ENCODE results near the gene ADARB1. TPM values are rescaled to one million over a fixed set of nuclear protein-coding genes. Genes with fewer than 3 reads are reported as not detected.

ADARB1 gene
- total and polyA plus RNA-seq, 4 donors: 54.7 to 224 (median 90.6) TPM

- intact Hi-C loops (cut with DNase I): no loop called here
- H3K4me3 ChIP-seq (ENCODE audit: low read length in 2 of 2): no peak overlapping the region
- no peak for ATAC-seq (ENCODE audit: low FRiP score)
- 71 to 81% methylated on average over 5 of the region's 5 CpGs for WGBS, 2 donors
- no peak overlapping the region for H3K27ac ChIP-seq (ENCODE audit: low read depth in 1 of 2, low read length in 2 of 2)
- no peaks in the 10 kb centered on the region for H3K9me3 ChIP-seq (ENCODE audit: control insufficient read depth, low read length)
- H3K27me3 ChIP-seq (ENCODE audit: control insufficient read depth in 1 of 2, insufficient read depth in 2 of 2, low read length in 1 of 2): no peaks in the 10 kb centered on the region
- H3K4me1 ChIP-seq (ENCODE audit: control insufficient read depth in 1 of 2, insufficient read depth in 2 of 2, low read length in 2 of 2): peaks cover 0 to 2% of the 10 kb centered on the region in 2 donors
- peaks cover 0 to 2% of the 10 kb centered on the region in 2 donors for H3K36me3 ChIP-seq (ENCODE audit: control insufficient read depth in 1 of 2, insufficient read depth in 2 of 2, low read length in 1 of 2)
- no peak for DNase-seq
These were observed 40.8 kb downstream of the ADARB1 start for GRCh38 chr21:45115141-45115540.

GRCh38 chr21:45116066-45116465 is 41.7 kb downstream of the ADARB1 start:
- no peaks in the 10 kb centered on the region for H3K4me1 ChIP-seq (ENCODE audit: control insufficient read depth in 1 of 2, insufficient read depth in 2 of 2, low read length in 2 of 2)
- H3K4me3 ChIP-seq (ENCODE audit: low read length in 2 of 2): no peak overlapping the region
- peaks cover 0 to 2% of the 10 kb centered on the region in 2 donors for H3K36me3 ChIP-seq (ENCODE audit: control insufficient read depth in 1 of 2, insufficient read depth in 2 of 2, low read length in 1 of 2)
- ATAC-seq (ENCODE audit: low FRiP score): no peak
- H3K9me3 ChIP-seq (ENCODE audit: control insufficient read depth, low read length): no peaks in the 10 kb centered on the region
- 85 to 87% methylated on average over 6 of the region's 6 CpGs for WGBS, 2 donors
- no peak overlapping the region for H3K27ac ChIP-seq (ENCODE audit: low read depth in 1 of 2, low read length in 2 of 2)
- no peaks in the 10 kb centered on the region for H3K27me3 ChIP-seq (ENCODE audit: control insufficient read depth in 1 of 2, insufficient read depth in 2 of 2, low read length in 1 of 2)
- no peak for DNase-seq
- intact Hi-C loops (cut with DNase I): no loop called here

- WGBS, 2 donors: 95% methylated on average over 6 of the region's 6 CpGs
- DNase-seq (no peak), ATAC-seq (ENCODE audit: low FRiP score) (no peak)
- Histone ChIP-seq H3K4me3 (ENCODE audit: low read length in 2 of 2) (no peak overlapping the region), H3K36me3 (ENCODE audit: control insufficient read depth in 1 of 2, insufficient read depth in 2 of 2, low read length in 1 of 2) (peaks cover 2% of the 10 kb centered on the region in 2 donors), H3K27me3 (ENCODE audit: control insufficient read depth in 1 of 2, insufficient read depth in 2 of 2, low read length in 1 of 2) (no peaks in the 10 kb centered on the region), H3K27ac (ENCODE audit: low read depth in 1 of 2, low read length in 2 of 2) (no peak overlapping the region), H3K4me1 (ENCODE audit: control insufficient read depth in 1 of 2, insufficient read depth in 2 of 2, low read length in 2 of 2) (no peaks in the 10 kb centered on the region), H3K9me3 (ENCODE audit: control insufficient read depth, low read length) (no peaks in the 10 kb centered on the region)
- intact Hi-C loops (cut with DNase I): no loop called here
These were observed 42.9 kb downstream of the ADARB1 start for GRCh38 chr21:45117314-45117713.

GRCh38 chr21:45118099-45118498 is 43.7 kb downstream of the ADARB1 start:
- H3K4me3 ChIP-seq (ENCODE audit: low read length in 2 of 2): no peak overlapping the region
- intact Hi-C loops (cut with DNase I): no loop called here
- ATAC-seq (ENCODE audit: low FRiP score): no peak

GRCh38 chr21:45119812-45120211 is 45.4 kb downstream of the ADARB1 start:
- H3K27ac ChIP-seq (ENCODE audit: low read depth in 1 of 2, low read length in 2 of 2): no peak overlapping the region
- intact Hi-C loops (cut with DNase I): no loop called here
- H3K4me3 ChIP-seq (ENCODE audit: low read length in 2 of 2): no peak overlapping the region
- H3K27me3 ChIP-seq (ENCODE audit: control insufficient read depth in 1 of 2, insufficient read depth in 2 of 2, low read length in 1 of 2): no peaks in the 10 kb centered on the region
- DNase-seq: no peak
- no peaks in the 10 kb centered on the region for H3K9me3 ChIP-seq (ENCODE audit: control insufficient read depth, low read length)
- no peak for ATAC-seq (ENCODE audit: low FRiP score)
- H3K36me3 ChIP-seq (ENCODE audit: control insufficient read depth in 1 of 2, insufficient read depth in 2 of 2, low read length in 1 of 2): peaks cover 2% of the 10 kb centered on the region in 2 donors
- no peaks in the 10 kb centered on the region for H3K4me1 ChIP-seq (ENCODE audit: control insufficient read depth in 1 of 2, insufficient read depth in 2 of 2, low read length in 2 of 2)
- 90% methylated on average over 7 of the region's 7 CpGs for WGBS, 2 donors

More at GRCh38 chr21:45118099-45118498, 43.7 kb downstream of the ADARB1 start:
- peaks cover 2% of the 10 kb centered on the region in 2 donors for H3K36me3 ChIP-seq (ENCODE audit: control insufficient read depth in 1 of 2, insufficient read depth in 2 of 2, low read length in 1 of 2)
- WGBS, 2 donors: 96 to 98% methylated on average over 2 of the region's 2 CpGs
- no peak for DNase-seq
- no peak overlapping the region for H3K27ac ChIP-seq (ENCODE audit: low read depth in 1 of 2, low read length in 2 of 2)
- no peaks in the 10 kb centered on the region for H3K4me1 ChIP-seq (ENCODE audit: control insufficient read depth in 1 of 2, insufficient read depth in 2 of 2, low read length in 2 of 2)
- no peaks in the 10 kb centered on the region for H3K9me3 ChIP-seq (ENCODE audit: control insufficient read depth, low read length)
- H3K27me3 ChIP-seq (ENCODE audit: control insufficient read depth in 1 of 2, insufficient read depth in 2 of 2, low read length in 1 of 2): no peaks in the 10 kb centered on the region

- ATAC-seq (ENCODE audit: low FRiP score): no peak
- Histone ChIP-seq H3K27me3 (ENCODE audit: control insufficient read depth in 1 of 2, insufficient read depth in 2 of 2, low read length in 1 of 2) (no peaks in the 10 kb centered on the region), H3K27ac (ENCODE audit: low read depth in 1 of 2, low read length in 2 of 2) (no peak overlapping the region), H3K9me3 (ENCODE audit: control insufficient read depth, low read length) (no peaks in the 10 kb centered on the region), H3K36me3 (ENCODE audit: control insufficient read depth in 1 of 2, insufficient read depth in 2 of 2, low read length in 1 of 2) (peaks cover 2% of the 10 kb centered on the region in 2 donors), H3K4me1 (ENCODE audit: control insufficient read depth in 1 of 2, insufficient read depth in 2 of 2, low read length in 2 of 2) (no peaks in the 10 kb centered on the region), H3K4me3 (ENCODE audit: low read length in 2 of 2) (no peak overlapping the region)
- intact Hi-C loops (cut with DNase I): no loop called here
- DNase-seq: no peak
- 28 to 52% methylated on average over 6 of the region's 6 CpGs for WGBS, 2 donors
These were observed 46.6 kb downstream of the ADARB1 start for GRCh38 chr21:45120975-45121374.

- Histone ChIP-seq H3K27ac (ENCODE audit: low read depth in 1 of 2, low read length in 2 of 2) (no peak overlapping the region), H3K9me3 (ENCODE audit: control insufficient read depth, low read length) (no peaks in the 10 kb centered on the region), H3K27me3 (ENCODE audit: control insufficient read depth in 1 of 2, insufficient read depth in 2 of 2, low read length in 1 of 2) (no peaks in the 10 kb centered on the region), H3K4me3 (ENCODE audit: low read length in 2 of 2) (no peak overlapping the region), H3K4me1 (ENCODE audit: control insufficient read depth in 1 of 2, insufficient read depth in 2 of 2, low read length in 2 of 2) (no peaks in the 10 kb centered on the region), H3K36me3 (ENCODE audit: control insufficient read depth in 1 of 2, insufficient read depth in 2 of 2, low read length in 1 of 2) (peaks cover under 1 to 2% of the 10 kb centered on the region in 2 donors)
- no peak for DNase-seq
- intact Hi-C loops (cut with DNase I): no loop called here
- ATAC-seq (ENCODE audit: low FRiP score): no peak
- WGBS, 2 donors: 82 to 88% methylated on average over 6 of the region's 6 CpGs
These were observed 47.6 kb downstream of the ADARB1 start for GRCh38 chr21:45122030-45122429.

- 81 to 83% methylated on average over 10 of the region's 10 CpGs for WGBS, 2 donors
- no peak for ATAC-seq (ENCODE audit: low FRiP score)
- Histone ChIP-seq H3K4me3 (ENCODE audit: low read length in 2 of 2) (no peak overlapping the region), H3K36me3 (ENCODE audit: control insufficient read depth in 1 of 2, insufficient read depth in 2 of 2, low read length in 1 of 2) (peaks cover 0 to 2% of the 10 kb centered on the region in 2 donors), H3K27me3 (ENCODE audit: control insufficient read depth in 1 of 2, insufficient read depth in 2 of 2, low read length in 1 of 2) (no peaks in the 10 kb centered on the region), H3K27ac (ENCODE audit: low read depth in 1 of 2, low read length in 2 of 2) (no peak overlapping the region), H3K9me3 (ENCODE audit: control insufficient read depth, low read length) (no peaks in the 10 kb centered on the region), H3K4me1 (ENCODE audit: control insufficient read depth in 1 of 2, insufficient read depth in 2 of 2, low read length in 2 of 2) (no peaks in the 10 kb centered on the region)
- intact Hi-C loops (cut with DNase I): no loop called here
- no peak for DNase-seq
These were observed 48.2 kb downstream of the ADARB1 start for GRCh38 chr21:45122432-45123132.

- no peak for ATAC-seq (ENCODE audit: low FRiP score)
- 82 to 86% methylated on average over 6 of the region's 6 CpGs for WGBS, 2 donors
These were observed 49.1 kb downstream of the ADARB1 start for GRCh38 chr21:45123440-45123839.

More at GRCh38 chr21:45123440-45123839, 49.1 kb downstream of the ADARB1 start:
- DNase-seq: no peak
- no peak overlapping the region for H3K27ac ChIP-seq (ENCODE audit: low read depth in 1 of 2, low read length in 2 of 2)
- H3K36me3 ChIP-seq (ENCODE audit: control insufficient read depth in 1 of 2, insufficient read depth in 2 of 2, low read length in 1 of 2): peaks cover 0 to 2% of the 10 kb centered on the region in 2 donors
- no peak overlapping the region for H3K4me3 ChIP-seq (ENCODE audit: low read length in 2 of 2)
- no peaks in the 10 kb centered on the region for H3K27me3 ChIP-seq (ENCODE audit: control insufficient read depth in 1 of 2, insufficient read depth in 2 of 2, low read length in 1 of 2)
- no peaks in the 10 kb centered on the region for H3K4me1 ChIP-seq (ENCODE audit: control insufficient read depth in 1 of 2, insufficient read depth in 2 of 2, low read length in 2 of 2)
- H3K9me3 ChIP-seq (ENCODE audit: control insufficient read depth, low read length): no peaks in the 10 kb centered on the region
- intact Hi-C loops (cut with DNase I): no loop called here
